ENCODE results near the gene RUVBL1.

RUVBL1 gene

DNA sequence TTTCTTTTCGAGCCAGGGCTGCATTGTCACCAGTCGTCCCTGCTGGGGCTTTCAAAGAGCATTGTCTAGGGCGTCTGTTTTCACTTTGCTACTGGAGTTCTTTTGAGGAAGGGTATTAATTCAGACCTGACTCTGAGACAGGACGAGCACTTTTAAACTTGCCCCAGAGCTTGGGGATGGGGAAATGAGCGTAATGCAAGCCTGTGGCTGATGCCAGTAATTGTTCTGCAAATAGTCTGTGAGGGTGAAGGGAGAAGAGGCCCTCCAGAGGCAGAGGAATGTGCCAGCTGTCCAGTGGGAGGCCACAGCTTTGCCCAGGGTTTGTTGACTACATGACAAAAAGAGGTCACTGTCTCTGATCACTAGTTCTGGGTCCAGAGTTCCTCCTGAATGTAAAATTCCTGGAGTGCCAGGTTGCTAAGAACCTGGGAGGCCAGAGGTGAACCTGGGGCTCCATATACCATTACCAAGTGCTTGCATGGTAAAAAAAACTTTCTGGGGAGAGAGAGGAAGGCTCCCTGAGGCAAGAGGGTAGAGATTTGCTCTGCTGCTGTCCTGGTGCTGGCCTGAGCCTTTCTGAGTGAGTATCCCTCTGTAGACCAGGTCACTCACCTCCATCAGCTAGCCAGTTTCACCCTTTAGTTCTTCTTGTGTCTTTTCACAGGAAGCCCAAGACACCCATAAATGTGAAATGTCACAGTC lies 44.5 kb upstream of the RUVBL1 start:
- no peaks in the 10 kb centered on the region for H3K9me3 ChIP-seq (ENCODE audit: control insufficient read depth, low read length)
- no peak overlapping the region for H3K4me2 ChIP-seq (ENCODE audit: low read length)
- H3K9ac ChIP-seq = no peak overlapping the region
- no peak overlapping the region for H2AFZ ChIP-seq
- no peak for TF ChIP-seq CTCF (IDR thresholded peaks at IDR 0.05)
- H3K27ac ChIP-seq = no peak overlapping the region
- H3K4me3 ChIP-seq (ENCODE audit: low read depth, low read length) = no peak overlapping the region
- peaks cover 4% of the 10 kb centered on the region for H3K4me1 ChIP-seq
- H3K79me2 ChIP-seq = peaks cover 24% of the 10 kb centered on the region
- no peaks in the 10 kb centered on the region for H3K36me3 ChIP-seq (ENCODE audit: control insufficient read depth, insufficient read depth, low read length)
- no peaks in the 10 kb centered on the region for H3K27me3 ChIP-seq (ENCODE audit: control insufficient read depth, insufficient read depth, low read length)

GRCh38 chr3:128167646-128167972 lies 44.0 kb upstream of the RUVBL1 start:
- H3K4me3 ChIP-seq (ENCODE audit: low read depth, low read length) = no peak overlapping the region
- no peaks in the 10 kb centered on the region for H3K9me3 ChIP-seq (ENCODE audit: control insufficient read depth, low read length)
- no peak overlapping the region for H3K9ac ChIP-seq
- H3K4me2 ChIP-seq (ENCODE audit: low read length) = no peak overlapping the region
- no peak overlapping the region for H2AFZ ChIP-seq
- TF ChIP-seq CTCF (IDR thresholded peaks at IDR 0.05) = no peak
- no peaks in the 10 kb centered on the region for H3K36me3 ChIP-seq (ENCODE audit: control insufficient read depth, insufficient read depth, low read length)
- H3K4me1 ChIP-seq = peaks cover 1% of the 10 kb centered on the region
- no peaks in the 10 kb centered on the region for H3K27me3 ChIP-seq (ENCODE audit: control insufficient read depth, insufficient read depth, low read length)
- no peak overlapping the region for H3K27ac ChIP-seq
- peaks cover 28% of the 10 kb centered on the region for H3K79me2 ChIP-seq

DNA sequence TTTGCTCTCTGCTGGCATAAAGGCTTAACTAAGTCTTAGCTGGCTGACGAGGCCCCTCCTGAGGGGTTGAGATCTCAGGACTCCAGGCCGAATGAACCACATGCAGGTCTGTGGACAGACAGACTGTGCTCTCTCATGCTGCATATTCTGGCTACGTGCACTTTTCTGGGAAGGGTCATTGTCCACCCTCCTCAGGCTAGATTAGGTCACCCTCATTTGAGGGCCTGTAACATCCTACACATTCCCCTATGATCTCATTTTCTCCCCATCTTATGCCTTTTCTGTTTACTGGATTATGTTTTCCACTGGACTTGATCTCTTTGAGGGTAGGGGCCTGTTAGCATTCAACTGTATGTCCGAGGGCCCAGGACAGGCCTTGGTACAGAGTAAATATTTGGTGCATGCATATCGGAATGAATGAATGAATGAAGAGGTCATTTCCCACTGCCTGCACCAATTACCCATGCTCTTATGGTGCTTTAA lies 43.4 kb upstream of the RUVBL1 start:
- TF ChIP-seq CTCF (IDR thresholded peaks at IDR 0.05) = no peak
- Histone ChIP-seq H3K27ac (no peak overlapping the region), H2AFZ (no peak overlapping the region), H3K79me2 (peaks cover 33% of the 10 kb centered on the region), H3K4me3 (ENCODE audit: low read depth, low read length) (no peak overlapping the region), H3K9me3 (ENCODE audit: control insufficient read depth, low read length) (no peaks in the 10 kb centered on the region), H3K27me3 (ENCODE audit: control insufficient read depth, insufficient read depth, low read length) (no peaks in the 10 kb centered on the region), H3K4me2 (ENCODE audit: low read length) (no peak overlapping the region), H3K9ac (no peak overlapping the region), H3K4me1 (no peaks in the 10 kb centered on the region), H3K36me3 (ENCODE audit: control insufficient read depth, insufficient read depth, low read length) (no peaks in the 10 kb centered on the region)

GRCh38 chr3:128163432-128163831 lies 39.8 kb upstream of the RUVBL1 start:
- no peak overlapping the region for H3K9ac ChIP-seq
- no peak overlapping the region for H3K4me2 ChIP-seq (ENCODE audit: low read length)
- TF ChIP-seq CTCF (IDR thresholded peaks at IDR 0.05) = no peak
- H3K79me2 ChIP-seq = peaks cover 55% of the 10 kb centered on the region
- H3K27me3 ChIP-seq (ENCODE audit: control insufficient read depth, insufficient read depth, low read length) = no peaks in the 10 kb centered on the region
- H3K9me3 ChIP-seq (ENCODE audit: control insufficient read depth, low read length) = no peaks in the 10 kb centered on the region
- H2AFZ ChIP-seq = no peak overlapping the region
- no peaks in the 10 kb centered on the region for H3K36me3 ChIP-seq (ENCODE audit: control insufficient read depth, insufficient read depth, low read length)
- H3K4me1 ChIP-seq = no peaks in the 10 kb centered on the region
- no peak overlapping the region for H3K4me3 ChIP-seq (ENCODE audit: low read depth, low read length)
- H3K27ac ChIP-seq = no peak overlapping the region

DNA sequence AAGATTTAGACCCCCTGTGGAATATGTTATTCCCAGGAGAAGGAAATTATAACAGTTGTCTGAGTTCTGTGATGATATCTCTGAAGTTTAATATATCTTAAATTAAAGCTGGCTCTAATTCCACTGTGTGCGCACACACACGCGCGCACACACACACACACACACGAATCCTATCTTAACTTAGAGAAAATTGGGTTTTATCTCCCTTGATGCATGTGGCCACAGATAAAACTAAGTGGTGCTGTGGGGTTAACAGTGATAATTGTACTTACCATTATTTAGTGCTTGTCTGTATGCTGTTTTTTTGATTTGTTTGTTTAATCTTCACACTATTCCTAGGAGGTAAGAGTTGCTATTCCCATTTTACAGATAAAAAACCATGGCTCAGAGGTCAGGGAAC lies 37.0 kb upstream of the RUVBL1 start:
- Histone ChIP-seq H3K4me1 (no peaks in the 10 kb centered on the region), H3K79me2 (peaks cover 52% of the 10 kb centered on the region), H3K27ac (no peak overlapping the region), H3K4me2 (ENCODE audit: low read length) (no peak overlapping the region), H3K36me3 (ENCODE audit: control insufficient read depth, insufficient read depth, low read length) (no peaks in the 10 kb centered on the region), H3K4me3 (ENCODE audit: low read depth, low read length) (no peak overlapping the region), H3K9me3 (ENCODE audit: control insufficient read depth, low read length) (no peaks in the 10 kb centered on the region), H3K9ac (no peak overlapping the region), H3K27me3 (ENCODE audit: control insufficient read depth, insufficient read depth, low read length) (no peaks in the 10 kb centered on the region), H2AFZ (no peak overlapping the region)
- no peak for TF ChIP-seq CTCF (IDR thresholded peaks at IDR 0.05)

Measured in parathyroid adenoma (tissue), 2 donors.